CMK (cell line): ENCODE measurements around the gene PNMA1.

ENCODE experiments used
- DNase-seq: peaks from one replicate; pipeline ENCODE4 v3.0.0-alpha.2; 2010; ENCODE audit warnings: low read depth

The PNMA1 gene, protein sequence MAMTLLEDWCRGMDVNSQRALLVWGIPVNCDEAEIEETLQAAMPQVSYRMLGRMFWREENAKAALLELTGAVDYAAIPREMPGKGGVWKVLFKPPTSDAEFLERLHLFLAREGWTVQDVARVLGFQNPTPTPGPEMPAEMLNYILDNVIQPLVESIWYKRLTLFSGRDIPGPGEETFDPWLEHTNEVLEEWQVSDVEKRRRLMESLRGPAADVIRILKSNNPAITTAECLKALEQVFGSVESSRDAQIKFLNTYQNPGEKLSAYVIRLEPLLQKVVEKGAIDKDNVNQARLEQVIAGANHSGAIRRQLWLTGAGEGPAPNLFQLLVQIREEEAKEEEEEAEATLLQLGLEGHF

DNA sequence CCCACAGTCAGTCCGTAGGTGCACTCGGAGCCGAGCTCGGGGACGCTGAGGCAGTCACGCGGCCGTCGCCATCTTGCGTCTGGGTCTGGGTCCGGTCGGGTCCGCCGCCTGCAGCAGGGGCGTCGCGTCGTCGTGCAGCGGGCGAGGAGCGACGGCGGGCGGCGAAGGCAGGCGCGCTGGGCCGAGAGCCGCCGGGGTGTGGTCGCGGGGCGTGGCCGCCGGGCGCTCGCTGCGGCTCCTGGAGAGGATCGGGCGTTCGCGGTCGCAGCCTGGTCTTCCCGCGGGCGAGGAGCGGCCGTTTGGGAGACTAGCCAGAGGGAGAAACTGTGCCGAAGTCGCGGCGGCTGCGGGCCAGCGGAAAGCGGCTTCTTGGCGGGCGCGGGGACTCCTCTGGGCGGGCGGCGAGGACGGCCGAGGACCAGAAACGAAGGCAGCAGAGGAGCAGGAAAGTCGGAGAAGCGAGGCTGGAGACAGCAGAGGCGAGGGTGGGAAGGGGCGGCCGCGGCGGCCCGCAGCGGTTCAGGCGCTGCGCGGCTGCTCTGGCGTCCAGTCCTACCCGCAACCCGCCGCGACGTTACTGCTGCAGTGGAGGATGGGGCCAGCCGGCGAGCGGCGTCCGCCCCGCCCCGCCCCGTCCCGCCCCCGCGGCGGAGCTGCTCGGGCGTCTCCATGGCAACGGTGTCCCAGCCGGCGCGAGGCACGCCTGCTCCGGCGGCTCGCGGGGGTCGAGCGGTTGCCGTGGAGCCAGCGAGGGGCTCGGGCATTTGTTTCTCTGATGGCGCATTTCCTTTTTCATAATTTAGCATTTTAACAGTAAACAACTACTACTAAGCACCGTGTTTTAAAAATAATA is at the start of gene PNMA1:
Gene PNMA1 (minus strand): TSS at position 582 of the 853 bp plus-strand sequence. CDS start 745 bp downstream, outside the sequence.
- no peak for DNase-seq

DNA sequence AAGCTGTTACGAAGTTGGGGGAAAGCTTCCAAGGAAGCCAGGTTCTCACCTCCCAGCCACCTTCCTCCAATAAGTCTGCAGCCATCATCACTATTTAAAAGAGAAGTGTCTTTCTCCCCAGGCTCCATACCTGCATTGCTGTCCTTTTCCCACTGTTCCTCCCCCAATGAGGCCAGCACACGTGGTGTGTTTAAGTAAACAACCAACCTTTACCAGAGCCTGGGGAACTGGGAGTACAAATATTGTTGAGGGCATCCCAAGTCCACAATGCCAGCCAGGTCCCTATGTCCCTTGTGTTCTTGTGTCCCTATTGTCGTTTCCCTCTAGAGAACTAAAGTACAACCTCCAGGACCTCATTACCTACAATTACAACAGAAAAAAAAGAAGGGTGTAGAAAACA is 49.2 kb upstream of the PNMA1 start:
- DNase-seq: no peak

DNA sequence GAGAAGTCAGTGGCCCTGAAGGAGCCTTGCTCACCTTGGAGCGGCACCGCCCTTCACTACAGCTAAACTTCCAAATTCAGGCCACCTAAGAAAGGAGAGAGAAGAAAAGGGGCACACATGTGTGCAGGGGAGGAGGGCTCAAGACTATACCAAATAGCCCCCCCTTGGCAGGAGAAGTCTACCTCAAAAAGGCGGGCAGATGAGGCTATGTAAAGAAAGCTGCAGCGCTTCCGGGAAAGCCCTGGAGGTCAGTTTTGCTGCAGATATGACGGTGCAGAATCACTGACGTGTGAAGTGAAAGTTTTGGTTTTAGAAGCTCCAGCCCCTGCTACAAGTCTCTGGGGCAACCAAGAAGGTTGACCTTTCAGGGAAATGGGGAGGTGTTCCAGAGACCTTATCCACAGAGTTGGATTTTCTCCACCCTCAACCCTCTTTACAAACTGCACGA is 48.2 kb upstream of the PNMA1 start:
- DNase-seq: no peak

DNA sequence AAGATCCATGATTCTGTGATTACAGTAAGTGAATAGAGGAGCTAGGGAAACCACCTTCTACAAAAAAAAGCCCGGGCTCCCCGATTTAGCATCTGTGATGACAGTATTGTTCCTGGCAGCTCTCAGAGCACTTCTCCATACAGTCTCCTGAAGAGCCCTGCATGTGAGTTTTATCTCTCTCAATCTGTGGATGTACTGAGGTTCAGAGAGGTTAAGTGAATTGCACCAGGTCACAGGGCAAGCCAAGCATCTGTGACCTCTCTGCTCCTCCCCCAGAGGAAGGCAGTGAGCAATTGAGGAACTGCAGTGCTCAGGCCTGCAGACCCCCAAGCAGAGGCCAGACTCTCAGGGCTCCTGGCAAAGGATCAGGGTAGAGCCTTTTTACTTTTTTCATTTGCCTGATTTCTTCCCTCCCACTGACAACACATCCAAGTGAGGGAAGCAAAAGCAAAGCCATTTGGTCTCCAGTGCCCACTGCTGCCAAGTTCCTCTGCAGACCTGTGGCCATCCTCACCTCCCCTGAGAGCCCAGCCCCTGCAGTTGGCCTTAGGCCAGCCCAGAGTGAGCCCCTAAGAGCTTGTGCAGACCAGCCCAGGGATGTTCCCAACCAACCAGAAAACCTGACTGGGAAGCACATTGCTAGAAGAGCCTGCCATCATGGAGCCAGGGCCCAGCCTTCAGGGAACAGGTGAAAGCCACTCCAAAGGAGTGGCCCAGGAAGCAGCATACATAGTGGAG is 47.6 kb upstream of the PNMA1 start:
- no peak for DNase-seq

DNA sequence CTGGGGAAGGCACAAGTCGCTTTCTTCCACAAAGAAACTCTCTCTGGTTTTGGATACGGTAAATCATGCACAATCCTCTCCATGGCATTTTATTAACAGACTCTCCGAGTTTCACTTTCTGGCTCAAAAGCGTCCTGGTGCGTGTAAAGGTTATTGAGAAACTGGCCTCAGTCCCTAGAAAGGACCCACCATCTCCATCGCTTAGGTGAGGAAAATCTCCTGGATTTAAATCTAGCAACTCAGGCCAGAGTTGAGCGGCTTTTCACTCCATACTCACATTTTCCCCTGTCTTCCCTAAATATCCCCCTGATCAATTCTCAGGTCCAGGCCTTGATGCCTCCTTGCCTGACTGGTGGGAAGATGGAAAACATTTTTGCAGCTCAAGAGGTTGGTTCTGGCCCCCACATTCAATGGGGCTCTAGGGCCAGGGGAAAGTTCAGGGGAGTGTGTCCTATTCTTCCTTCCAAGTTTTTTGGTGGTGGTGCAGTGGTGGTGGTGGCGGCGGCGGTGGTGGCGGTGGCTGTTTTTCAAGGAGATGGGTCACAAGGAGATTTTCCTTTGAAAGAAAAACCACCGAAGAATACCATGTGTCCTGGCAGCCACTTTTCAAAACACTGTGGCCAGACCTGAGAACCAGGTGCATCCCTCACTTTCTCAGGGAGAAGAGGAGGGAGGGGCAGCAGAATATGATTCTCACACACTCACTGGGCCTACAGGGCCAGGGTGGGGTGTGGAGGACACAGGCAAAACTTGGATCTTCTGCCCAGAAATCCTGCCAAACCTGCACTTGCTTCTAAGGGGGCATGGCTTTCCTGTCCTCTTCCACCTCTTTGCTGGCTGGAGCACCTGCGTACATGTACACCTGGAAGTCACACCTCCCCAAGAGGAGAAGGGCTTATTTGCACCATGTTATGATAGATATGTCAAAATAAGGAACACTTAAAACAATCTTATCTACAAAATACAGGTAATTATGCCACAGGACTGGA is 46.7 kb upstream of the PNMA1 start:
- no peak for DNase-seq

DNA sequence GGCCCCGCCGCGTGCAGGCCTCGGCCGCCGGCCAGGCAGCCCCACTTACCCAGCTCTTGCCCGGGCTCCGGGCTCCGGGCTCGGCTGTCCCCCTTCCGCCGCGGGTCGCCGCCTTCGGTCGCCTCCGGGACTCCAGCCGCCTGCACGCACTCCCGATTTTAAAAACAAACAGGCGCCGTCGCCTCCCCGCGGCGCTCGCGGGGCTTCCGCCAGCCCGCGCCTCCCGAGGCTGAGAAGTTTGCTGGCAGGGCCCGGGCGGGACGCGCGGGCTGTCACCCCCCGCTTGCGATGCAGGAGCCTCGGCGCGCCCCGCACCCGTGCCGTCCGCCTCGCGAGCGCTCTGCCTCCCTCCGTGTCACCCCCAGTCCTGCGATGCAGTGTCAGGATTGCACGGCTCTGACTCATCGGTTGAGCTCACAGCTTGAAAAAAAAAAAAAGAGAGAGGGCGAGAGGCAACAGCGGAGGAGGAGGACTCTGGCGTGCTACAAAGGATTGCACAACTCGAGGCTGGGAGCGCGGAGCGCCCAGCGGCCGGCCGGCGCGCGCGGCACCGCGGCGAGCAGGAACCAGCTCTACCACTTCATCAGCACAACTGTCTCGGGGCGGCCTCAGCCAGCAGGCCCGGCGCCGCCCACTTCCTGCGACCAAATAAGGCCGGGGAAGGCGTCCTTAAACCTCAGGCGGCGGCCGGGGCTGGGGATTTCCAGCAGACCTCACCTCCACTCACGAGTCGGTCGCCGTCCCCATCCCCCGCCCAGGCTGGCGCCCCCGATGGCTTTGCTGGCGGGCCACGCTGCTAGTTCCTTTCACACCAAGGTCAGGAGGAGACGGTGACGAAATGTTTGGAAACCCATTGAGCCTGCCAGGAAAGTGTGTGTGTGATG is 45.8 kb upstream of the PNMA1 start:
- no peak for DNase-seq

DNA sequence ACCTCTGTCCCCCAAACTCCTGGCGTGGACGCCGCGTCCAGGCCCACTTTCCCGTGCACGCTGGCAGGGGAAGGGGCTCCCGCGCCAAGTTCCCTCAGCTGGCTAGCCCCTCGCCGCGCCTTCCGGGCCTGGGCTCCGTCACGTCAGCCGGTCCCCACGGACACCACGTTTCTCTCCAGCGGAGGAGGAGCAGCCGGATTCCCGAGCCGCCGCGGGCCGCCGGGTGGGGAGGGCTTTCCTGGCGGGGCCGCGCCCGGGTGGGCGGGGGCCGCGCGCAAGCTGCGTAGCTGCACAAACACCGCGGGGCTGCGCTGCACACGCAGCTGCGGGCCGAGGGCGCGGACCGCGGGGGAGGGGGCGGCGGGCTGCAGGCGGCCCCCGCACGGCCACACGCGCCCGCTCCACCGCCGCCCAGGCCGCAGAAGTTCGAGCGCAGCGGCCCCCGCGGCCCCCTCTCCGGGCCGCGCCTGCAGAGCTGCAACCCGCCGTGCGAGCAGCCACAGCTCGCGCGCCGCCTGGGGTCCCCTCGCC is 45.1 kb upstream of the PNMA1 start:
- DNase-seq: no peak

DNA sequence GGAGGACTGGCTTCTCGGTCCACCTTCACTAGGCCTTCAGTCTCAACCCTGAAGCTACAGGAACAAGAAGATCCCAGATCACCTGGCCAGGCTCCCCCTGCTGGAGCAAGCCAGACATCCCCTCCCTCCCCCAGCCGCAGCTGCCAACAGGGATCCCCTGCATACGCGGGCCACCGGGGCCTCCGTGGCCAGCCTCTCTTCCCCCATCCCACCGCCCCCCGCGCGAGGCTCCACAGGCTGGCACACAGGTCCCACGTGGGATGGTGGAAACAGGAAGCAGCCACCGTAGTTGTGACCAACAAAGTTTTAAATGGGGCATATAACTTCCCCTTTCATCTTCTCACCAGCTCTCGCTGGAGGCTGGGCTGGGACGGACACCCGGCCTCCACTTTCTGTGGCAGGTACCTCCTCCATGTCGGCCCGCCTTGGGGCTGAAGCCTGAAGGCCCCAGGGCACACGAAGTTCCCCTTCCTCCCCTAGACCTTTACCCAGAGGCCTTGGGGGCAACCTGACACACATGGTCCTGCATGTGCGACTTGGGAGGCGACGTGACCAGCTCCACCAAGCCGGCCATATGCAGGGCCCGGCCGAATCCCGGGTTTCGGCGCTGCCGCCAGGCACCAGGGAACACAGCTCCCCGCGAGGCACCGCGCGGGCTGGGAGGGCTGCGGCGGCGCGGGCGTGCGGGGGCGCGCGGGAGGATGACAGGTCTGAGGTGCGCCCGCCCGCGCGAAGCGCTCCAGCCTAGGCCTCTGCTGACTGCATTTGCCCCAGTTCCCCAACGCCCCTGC is 44.4 kb upstream of the PNMA1 start:
- no peak for DNase-seq

DNA sequence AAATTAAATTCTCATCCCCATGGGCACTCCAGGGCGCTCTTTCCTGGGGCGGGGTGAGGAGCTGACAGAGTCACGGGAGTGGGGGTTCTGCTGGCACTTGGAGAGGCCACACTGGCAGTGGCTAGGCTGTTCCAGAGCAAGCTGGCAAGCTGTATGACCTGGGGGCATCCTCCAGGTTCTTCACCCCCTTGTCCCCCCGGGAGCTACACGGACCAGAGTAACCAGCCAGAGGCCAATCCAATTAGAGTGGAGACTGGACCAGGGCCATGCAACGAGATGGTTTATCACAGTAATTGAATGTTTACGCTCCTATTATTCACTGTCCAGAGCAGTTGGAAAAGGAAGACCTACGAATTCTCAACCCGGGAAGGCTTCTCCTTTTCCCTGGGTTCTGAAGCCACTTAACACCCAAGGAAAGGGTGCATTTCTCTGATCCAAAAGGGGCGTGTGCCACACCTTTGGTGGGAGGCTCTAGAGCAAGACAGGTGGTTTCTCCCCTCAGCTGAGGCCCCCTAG is 43.8 kb upstream of the PNMA1 start:
- no peak for DNase-seq

DNA sequence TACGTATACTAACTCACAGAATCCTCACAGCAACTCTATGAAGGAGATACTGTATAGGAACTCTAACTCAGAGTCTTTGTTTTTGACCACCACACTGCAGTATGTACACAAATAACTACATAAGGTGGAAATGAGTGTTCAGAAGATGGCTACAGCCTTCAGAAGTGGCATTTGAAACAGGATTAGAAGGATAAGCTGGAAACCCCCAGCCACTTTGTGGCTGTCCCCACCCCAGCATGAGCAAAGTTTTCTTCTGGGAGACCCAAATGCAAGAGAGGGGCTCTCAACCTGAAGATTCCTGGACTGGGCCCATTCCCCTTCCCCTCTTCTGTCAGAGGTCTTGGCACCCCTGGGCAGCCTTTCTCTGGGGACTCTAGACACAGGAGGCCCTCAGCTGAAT is 43.2 kb upstream of the PNMA1 start:
- no peak for DNase-seq

DNA sequence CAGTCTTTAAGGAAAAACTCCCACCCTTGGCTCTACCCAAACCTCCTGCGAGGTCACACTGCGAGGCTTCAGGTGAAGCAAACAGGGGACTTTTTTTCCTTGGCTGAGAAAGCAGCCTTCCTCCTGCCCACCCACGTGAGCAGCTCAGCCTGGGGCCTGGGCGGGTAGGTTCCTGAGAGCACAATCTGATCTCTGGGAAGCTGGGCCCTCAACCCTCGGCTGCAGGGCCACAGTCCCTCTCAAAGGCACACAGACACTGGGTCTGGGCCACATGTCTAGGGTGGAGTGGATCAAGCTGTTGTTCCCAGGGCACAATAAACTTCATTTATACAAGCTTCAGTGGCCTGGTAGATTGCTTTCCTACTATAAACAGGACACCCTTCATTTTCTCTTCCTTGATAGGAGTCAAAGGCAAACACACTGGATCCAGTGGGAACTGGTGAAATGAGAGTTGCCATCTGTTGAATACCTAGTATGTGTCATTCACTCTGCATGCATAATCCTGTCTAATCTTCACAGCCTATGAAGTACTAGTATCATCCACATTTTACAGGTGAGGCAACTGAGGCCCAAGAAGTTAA is 41.3 kb upstream of the PNMA1 start:
- no peak for DNase-seq

DNA sequence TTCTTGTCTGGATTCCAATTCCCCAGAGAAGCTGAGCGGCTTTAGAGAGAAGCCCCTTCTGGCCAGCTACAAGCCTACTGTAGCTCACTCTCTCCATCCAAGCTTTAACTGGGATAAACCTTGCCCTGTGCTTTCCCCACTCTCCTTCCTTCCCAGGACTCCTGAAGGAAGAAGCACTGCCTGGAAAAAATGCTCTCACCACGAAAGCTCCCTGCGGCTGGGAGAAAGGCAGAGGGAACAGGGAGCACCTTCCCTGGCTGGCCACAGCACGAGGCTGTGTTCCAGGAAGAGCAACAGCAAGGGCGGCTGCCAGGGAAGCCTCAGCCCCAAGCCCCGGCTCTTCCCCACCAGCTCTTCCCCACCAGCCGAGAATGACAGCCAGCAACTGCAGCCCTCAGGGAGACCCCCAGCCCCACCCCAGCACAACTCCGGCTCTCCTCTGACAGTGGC is 40.8 kb upstream of the PNMA1 start:
- no peak for DNase-seq

DNA sequence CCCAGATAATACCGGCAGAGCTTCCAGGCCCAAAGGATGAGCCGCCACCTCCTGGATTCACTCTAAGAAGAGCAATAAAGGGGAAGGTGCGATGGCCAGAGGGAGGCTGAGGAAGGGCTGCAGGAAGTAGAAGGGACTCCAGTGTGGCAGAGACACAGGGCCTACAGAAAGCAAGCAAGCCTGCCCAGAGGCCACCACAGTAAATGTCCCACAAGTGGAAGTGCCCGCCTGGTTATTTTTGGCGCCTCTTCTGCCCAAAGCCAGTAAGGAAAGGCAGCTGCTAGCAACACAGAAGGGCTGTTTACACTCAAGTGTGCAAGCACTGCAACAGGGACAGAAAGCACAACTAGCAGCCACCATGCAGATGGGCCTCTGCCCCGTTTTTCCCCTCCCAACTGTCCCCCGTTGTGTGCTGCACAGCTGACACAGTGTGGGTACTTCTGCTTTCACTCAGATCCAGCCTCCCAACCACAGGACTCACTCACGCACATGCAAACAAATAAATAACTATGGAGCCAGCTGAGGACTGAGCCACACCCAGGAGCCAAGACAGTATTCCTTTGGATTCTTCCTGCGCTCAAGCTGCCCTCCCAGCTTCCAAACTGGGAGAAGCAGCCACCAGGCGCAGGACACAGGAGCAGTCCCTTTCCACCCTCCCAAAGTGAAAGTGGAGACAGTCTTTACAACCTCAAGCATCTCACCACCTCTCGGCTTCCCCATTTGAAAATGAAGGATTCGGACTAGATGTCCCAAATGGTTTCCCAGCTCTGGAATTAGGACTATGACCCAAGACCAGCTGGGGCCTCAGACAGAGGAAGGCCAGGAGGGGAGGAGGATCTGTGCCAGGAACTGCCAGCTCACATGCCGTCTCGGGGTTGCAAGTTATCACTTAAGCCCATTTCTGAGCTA is 40.0 kb upstream of the PNMA1 start:
- DNase-seq: no peak

DNA sequence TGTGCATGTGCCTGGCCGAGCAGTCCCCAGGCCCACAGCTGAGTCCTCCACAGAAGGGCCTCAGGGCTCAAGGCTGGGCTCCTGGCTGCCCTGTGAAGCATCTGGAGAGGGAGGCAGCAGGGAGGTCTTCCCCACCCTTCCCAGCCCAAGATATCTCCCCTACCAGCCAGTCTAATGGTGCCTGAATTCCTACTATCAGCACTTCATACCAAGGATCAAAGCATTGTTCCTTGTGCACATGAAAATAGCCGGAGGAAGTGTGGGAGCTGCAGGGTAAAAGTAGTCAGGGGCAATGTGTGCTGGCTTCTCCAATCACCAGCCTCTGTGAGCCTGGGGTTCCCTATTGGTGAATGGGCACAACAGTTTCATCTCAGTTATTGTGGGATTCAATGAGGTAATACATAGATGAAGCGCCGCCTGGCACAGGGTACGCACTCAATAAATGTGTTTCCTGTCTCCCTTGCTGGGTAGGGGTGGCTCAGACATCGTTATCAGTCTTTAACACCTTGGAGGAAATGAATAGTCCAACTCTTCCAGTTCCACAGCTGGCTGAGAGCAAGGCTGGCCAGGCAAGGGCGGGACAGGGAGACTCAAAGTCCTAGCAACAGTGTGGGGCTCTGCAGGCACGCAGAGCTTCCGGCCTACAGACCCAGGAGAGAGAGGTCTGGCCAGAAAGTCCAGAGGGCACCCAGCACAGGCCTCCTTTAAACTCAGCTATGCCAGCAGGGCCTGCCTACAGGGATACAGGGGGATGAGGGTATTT is 39.1 kb upstream of the PNMA1 start:
- DNase-seq: peak; percentile 89

DNA sequence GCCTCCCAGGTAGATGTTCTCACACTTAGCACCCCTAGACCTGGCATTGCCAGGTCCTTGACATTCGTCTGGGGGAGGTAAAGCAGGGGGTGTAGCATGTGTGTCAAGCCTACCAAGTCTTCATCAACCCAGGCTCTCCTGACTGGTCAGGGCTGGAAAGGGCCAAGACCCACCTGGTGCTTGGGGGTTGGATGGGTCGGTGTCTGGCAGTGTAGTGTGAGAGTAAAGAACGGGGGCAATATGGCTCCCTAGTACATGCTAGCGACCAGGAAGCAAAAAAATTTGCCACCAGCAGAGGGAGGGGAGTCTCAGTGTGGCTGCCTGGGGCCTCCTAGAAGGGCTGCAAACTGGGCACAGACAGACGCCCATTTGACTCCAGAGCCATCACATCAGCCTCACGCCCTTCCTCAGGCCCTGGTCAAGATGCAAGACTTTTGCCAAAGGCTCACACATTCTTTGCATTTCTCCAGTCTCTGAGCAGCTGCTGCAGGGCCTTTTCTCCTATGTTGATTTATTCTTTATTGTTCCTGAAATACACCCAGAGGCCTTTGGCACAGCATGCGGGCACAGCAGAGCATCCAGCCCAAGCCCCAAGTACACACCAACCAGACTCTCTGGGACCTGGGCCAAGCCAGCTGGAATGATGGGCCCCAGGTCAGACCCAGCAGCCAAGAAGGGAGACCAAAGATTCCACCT is 38.3 kb upstream of the PNMA1 start:
- DNase-seq: no peak

DNA sequence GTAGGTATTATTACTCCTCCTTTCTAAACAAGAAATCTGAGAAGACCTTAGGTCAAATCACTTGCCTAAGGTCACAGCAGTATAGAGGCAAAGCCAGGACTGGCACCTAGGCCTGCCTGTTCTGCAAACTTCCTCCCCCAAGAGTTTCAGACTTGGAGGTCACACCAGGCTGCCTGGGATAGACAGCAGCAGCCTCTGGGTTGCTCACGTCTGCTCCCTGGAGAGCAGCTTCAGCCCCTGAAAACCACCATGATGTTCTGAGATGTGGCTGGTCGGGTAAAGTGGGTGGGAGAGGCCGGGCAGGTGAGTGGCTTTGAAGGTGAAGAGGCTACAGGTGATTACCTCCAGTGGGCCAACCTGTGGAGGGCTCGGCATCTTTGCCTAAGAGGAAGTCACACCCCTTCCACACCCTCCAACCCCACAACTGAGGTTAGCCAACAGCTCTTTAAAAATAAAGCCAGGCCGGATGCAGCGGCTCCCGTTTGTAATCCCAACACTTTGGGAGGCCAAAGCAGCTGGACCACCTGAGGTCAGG is 37.0 kb upstream of the PNMA1 start:
- DNase-seq: no peak
